NCI-H1048 (cell line): ENCODE results near the gene PIMREG.

Experiments
- DNase-seq: peaks from one replicate; lab custom pipeline; 2025; lab: John Stamatoyannopoulos, UW

PIMREG gene

DNA sequence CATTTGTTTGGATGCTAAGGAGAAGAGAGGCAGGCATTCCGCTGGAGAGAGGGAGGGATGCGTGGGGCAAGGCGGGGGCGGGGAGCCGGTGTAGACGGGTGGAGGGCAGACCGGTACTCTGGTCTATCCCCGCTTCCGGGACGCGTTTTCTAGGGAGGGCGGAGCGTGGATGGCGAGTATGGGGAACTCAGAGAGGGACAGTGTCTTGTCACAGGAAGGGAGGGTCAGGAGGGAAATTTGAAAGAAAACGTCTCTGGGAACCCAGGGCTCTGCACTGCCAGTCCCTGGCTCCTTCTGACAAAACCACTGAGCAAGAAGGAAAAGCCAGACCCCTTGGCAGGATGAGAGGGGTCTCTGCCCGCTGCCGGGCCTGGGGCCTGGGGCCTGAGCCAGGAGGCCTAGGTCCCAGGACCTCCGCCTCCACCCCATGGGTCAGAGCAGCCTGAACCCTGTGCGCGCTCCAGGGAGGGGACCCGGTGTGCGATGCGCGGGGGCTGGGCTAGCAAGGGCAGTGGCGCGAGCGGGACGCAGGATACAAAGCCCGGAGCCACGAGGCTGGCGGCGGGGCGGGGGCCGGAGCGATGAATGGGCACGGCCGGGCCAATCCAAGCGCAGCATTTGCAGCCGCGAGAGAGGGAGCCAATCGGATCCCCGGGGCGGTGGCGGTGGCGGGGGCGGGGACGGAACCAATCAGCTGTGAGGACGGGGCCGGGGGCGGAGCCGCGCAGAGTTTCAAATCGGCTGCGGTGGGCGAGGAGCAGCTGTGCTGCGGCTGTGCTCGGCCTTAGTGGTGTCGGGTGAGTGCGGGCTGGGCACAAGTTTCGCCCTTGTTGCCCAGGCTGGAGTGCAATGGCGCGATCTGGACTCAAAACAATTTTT lies at the start of gene PIMREG:
Gene PIMREG (plus strand): TSS at position 764 of the 879 bp plus-strand sequence. CDS start 656 bp downstream, outside the sequence.
- DNase-seq, result peak; percentile 88

GRCh38 chr17:6398955-6399354 lies 45.3 kb upstream of the PIMREG start:
- DNase-seq, result no peak

DNA sequence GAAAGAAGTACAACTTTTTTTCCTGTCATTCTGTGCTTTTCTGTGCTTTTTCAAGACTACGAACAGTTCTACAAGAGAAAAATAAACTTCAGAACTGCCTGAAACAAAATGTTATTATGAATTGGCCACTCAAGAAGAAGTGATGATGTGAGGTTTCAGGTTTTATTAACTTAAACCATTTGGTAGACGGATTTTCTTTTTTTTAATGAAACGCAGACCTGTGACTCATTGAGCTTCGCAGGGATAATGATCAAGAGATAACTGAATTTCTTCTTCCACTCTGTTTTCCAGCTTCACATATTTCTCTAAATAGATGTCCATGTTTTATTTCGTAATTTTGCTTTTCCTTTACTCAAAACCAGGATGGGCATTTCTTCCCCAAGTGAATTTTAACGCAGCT lies 42.0 kb upstream of the PIMREG start:
- DNase-seq, result no peak

- DNase-seq, result no peak
These were observed 36.0 kb upstream of the PIMREG start for GRCh38 chr17:6408276-6408675.

GRCh38 chr17:6408735-6409134 lies 35.5 kb upstream of the PIMREG start:
- no peak for DNase-seq

DNA sequence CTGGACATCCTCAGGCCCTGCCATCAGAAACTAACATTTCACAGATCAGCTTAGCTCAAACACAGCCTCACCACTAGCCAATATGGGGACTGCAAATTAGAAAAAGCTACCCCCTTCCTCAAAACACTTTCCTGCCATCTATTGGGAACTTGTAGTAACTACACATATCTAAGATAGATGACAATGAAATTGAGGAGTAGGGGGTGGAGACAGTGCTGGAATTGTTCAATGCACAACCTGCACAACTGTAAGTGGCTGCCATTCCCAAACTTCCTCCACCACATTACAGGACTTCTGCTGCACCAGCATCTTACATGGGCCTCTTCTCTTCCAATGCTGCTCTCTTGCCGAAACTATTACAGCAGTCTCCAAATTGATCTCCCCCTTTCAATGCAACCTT lies 31.2 kb upstream of the PIMREG start:
- DNase-seq, result no peak

GRCh38 chr17:6415616-6416015 lies 28.6 kb upstream of the PIMREG start:
- no peak for DNase-seq

GRCh38 chr17:6420173-6420641 lies 24.0 kb upstream of the PIMREG start:
- DNase-seq, result no peak

- DNase-seq, result peak; percentile 35
These were observed 22.3 kb upstream of the PIMREG start for GRCh38 chr17:6421700-6422604.

GRCh38 chr17:6422654-6423241 lies 21.5 kb upstream of the PIMREG start:
- DNase-seq, result no peak

GRCh38 chr17:6423931-6424330 lies 20.3 kb upstream of the PIMREG start:
- no peak for DNase-seq

DNA sequence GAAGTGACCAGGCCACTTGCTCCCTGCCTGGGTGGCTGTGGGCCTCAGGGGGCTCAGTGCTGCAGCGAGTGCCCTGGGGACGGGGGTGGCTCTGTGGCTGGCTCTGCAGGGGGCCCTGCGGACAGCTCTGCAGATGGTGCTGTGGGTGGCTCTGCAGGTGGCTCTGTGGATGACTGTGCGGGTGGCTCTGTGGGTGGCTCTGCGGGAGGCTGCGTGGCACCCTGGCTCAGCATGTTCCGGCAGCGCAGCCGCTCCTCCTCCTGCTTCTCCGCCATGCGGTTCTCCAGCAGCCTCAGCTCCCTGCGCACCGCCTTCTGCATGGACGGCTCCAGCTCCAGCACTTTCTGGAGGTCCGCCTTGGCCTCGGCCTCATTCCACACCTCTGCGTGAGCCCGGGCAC lies 18.8 kb upstream of the PIMREG start:
- DNase-seq, result no peak

DNA sequence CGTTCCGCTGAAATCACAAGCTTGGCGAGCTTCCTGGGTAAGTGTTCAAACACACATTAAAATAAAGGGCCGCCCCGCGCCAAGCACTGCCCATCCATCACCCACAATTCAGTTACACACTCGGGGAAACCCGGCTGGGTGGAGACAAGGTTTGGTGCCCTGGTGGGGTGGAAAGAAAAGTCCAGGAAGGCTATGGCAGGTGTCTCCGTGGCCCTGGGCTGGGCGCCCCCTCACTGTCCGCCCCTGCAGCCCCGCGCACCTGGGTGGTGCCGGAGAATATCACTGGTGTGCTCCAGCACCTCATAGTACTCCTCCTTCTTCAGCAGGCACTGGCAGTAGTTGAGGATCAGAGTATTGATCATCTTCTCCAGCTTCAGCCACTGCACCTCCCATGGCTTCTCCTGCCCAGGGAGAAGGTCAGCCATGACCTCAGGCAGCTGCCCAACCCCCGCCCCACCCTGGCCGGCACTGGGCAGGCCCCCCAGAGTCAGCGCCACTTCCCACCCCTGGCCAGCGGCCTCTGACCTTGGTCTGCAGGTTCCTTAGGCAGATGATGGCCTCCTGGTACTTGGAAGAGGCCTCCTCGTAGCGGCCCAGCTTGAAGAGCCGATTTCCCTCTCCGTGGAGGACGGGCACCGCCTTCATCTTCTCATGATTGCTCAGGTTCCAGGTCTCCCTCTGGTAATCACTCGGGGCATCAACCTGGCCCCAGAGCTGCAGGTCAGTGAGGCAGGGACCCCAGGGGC lies 17.7 kb upstream of the PIMREG start:
- no peak for DNase-seq

GRCh38 chr17:6427279-6427781 lies 16.9 kb upstream of the PIMREG start:
- no peak for DNase-seq

GRCh38 chr17:6428207-6428965 lies 15.9 kb upstream of the PIMREG start:
- no peak for DNase-seq

DNA sequence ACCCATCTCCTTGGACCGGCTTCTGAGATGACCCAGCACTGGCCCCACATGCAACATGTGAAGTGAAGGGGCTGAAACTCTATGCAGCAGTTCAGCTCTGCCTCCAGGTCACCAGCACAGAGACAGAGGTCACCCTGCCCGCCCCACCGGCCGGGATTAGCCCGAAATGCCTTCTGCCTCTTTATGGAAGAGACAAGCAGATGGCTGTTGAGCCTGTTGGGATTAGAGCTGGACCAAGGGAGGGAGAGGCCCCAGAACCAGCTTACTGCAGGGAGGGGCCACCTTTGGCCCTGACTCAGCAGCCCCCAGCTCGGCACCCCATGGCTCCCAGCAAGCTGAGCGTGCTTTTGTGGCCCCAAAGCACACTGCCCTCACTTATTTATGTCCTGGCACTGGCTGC lies 15.0 kb upstream of the PIMREG start:
- no peak for DNase-seq

- DNase-seq, result no peak
These were observed 13.5 kb upstream of the PIMREG start for GRCh38 chr17:6430769-6431168.

- DNase-seq, result no peak
These were observed 9.2 kb upstream of the PIMREG start, which contains the start of gene AIPL1 for GRCh38 chr17:6435051-6435450. TSS of gene AIPL1 (minus strand) at chr17:6435121. CDS start at chr17:6435104, 17 bp downstream.

DNA sequence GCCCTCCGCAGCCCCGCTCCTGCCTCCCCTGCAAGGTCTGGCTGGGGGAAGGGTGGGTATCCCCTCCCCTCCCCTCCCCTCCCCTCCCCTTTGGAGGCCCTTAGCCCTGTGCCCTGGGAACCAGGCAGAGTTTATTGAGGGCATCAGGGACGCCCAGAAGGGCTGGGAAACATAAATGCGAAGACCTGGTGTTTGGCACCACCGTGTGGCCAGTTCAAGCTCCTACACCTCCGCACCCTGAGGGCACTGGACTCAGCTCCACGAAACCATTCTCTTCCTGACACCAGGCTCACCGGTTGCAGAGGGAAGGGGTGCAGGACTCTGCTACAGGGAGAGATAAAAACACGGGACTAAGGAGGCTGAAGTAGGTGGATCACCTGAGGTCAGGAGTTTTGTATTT lies 8.3 kb upstream of the PIMREG start:
- DNase-seq, result no peak

- DNase-seq, result no peak
These were observed 6.8 kb upstream of the PIMREG start for GRCh38 chr17:6437466-6437865.

DNA sequence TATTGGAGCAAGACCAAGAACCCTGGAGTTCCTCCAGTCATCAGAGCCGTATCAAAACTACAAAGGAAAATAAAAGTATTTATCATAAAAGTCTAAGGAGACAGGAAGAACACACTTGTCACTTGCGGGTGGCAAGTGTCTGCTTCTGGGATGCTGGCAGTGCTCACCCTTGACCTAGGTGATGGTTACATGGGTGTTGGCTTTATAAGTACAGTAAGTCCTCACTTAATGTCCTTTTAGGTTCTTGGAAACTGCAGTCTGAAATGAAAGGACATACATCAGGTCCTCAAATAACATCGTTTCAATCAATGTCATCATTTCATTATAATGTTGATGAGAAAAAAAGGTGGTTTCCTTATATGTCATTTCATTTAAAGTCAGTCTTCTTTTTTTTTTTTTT lies 6.3 kb upstream of the PIMREG start:
- DNase-seq, result no peak
